GM19043 (cell line): ENCODE results near the gene METAP2.
"Not testable (repeated sequence)": the region's sequence is repeated elsewhere in the genome, so short reads cannot be mapped to it uniquely, and the experiment has no call there.

Source experiments
- ATAC-seq: cut with Tn5 transposase; IDR thresholded peaks from one replicate; pipeline ENCODE4 v1.9.1; 2021; ENCODE audit warnings: low read depth; ENCODE audit not compliant: unreplicated experiment

The METAP2 gene

GRCh38 chr12:95462081-95462480, 11.9 kb upstream of the METAP2 start:
- ATAC-seq = no peak

DNA sequence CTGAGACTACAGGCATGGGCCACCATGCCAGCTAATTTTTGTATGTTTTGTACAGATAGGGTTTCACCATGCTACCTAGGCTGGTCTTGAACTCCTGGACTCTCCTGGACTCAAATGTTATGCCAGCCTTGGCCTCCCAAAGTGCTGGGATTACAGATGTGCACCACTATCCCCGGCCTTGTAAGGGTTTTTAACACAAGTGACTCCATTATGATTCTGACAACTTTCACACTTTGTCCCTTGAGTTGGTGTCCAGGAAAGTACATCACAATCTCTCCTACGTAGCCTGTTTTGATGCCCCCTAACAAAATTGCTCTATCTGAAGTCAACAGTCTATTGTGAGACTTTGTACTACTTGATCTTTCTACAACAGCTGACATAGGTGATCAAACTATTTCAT, 11.4 kb upstream of the METAP2 start:
- no peak for ATAC-seq

- ATAC-seq = no peak
Observed at GRCh38 chr12:95463050-95463449, 10.9 kb upstream of the METAP2 start.

- not testable (repeated sequence) for ATAC-seq
Observed at GRCh38 chr12:95463776-95464175, 10.2 kb upstream of the METAP2 start.

DNA sequence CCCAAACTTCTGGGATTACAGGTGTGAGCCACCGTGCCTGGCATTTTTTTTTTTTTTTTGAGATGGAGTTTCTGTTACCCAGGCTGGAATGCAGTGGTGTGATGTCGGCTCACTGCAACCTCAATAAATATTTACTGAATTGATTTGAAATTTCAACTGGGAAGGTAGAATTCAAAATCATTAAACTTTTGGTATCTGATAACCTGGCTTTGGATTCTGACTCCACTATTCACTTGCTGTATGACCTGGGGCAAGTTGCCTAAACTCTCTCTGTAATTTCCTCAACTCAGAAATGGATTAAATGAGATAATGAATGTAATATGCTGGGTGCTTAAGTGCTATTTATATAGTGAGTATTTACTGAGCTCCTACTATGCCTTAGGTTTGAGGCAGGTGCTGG, 8.7 kb upstream of the METAP2 start:
- ATAC-seq = no peak

GRCh38 chr12:95470300-95470699, 3.7 kb upstream of the METAP2 start:
- no peak for ATAC-seq

DNA sequence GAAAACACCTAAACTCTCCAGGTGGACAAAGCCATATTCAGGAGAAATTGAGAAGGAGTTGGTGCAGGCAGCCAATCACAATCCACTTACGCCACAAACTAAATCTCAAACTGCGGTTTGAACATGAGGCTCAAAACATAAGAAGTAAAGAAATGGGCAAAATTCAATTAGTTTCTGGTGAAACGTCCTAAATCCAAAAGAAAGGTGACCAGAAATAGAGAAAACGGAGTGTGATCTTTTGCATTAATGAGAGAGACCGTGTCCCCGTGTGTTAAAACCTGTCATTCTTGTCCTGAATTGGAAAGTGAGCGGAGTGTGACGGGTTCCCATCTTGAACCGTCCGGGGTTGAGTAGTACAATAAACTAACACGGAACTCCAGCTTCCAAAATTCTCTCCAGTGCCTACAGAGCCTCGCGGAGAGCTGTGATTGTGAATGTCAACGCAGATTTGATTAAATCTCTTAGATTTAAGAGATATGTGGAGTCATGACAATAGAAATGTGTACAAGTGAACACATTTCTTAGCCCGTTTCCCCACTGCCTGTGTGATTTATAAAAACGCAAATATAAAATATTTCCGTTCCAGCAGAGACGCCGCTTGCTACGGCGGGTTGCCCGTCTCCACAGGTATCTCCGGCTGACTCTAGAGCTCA, 595 bp upstream of the METAP2 start:
- ATAC-seq = peak; percentile 32

GRCh38 chr12:95474660-95474958, 657 bp downstream of the METAP2 start:
- ATAC-seq = no peak

DNA sequence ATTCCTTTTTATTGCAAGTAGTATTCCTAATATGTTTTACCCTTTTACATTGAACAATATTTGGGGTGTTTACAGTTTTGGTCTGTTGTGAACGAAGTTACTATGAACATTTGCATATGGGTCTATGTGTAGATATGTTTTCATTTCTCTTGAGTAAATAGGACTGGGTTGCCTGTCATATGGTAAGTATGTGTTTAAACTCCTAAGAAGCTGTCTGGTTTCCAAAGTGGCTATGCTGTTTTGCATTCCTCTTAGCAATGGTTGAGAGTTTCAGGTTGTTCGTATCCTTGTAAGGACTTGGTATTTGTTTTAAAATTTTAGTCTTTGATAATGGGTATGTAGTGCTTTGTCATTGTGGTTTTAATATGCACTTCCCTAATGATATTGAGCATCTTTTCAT, 6.3 kb downstream of the METAP2 start:
- ATAC-seq = no peak

DNA sequence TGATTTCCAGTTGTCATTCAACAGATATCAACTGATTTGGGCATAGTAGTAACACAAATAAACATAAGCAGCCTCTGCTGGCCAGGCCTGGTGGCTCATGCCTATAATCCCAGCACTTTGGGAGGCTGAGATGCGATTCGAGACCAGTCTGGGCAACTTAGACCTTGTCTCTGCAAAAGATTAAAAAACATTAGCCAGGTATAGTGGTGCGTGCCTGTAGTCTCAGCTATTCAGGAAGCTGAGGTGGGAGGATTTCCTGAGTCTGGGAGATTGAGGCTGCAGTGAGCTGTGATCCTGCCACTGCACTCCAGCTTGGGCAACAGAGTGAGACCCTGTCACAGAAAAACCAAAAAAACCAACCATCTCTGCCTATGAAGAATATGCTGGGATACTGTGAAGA, 7.1 kb downstream of the METAP2 start:
- no peak for ATAC-seq

DNA sequence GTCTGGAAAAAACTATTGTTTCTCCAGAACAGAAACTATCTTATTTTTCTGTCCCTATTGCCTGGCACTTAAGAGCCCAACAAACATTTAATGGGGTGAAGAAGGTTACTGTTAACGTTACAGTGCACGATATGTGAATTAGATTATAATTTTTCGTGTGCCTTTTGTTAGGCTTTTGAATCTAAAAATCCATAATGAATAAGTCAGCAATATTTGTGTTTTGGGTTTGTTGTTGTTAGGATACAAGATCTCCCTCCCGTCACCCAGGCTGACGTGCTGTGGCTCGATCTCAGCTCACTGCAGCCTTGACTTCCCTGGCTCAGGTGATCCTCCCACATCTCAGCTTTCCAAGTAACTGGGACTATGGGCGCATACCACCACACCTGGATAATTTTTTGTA, 7.9 kb downstream of the METAP2 start:
- ATAC-seq = no peak

DNA sequence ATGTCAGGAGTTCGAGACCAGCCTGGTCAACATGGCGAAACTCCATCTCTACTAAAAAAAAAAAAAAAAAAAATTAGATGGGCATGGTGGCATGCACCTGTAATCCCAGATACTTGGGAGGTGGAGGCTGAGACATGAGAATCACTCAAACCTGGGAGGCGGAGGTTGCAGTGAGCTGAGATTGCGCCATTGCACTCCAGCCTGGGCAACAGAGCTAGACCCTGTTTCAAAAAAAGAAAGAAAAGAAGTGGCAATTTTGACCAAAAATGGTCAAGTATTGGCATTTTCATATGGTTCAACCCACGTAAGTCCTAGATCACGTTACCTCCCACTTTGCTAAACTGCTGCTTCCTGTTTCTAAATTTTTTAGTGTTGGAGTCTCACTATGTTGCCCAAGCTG, 8.6 kb downstream of the METAP2 start:
- ATAC-seq = not testable (repeated sequence)

- no peak for ATAC-seq
Observed at GRCh38 chr12:95484524-95484923, 10.6 kb downstream of the METAP2 start.

DNA sequence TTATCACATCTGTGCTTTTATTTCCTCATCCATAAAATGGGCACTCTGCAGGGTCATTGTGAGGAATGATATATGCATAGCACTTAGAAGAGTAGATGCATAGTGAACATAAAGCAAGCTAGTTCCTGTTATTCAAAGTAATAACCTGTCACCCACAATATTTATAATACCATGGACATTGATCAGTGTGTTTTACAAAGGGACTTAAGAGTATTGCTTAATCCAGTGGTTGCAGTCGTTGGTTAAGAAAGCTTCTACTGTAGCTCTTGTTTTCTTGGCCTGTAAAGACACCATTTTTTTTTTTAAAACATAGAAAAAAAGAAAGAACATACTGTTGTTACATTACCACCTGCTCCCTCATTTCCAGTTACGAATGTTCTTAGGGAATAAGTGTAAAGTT, 13.1 kb downstream of the METAP2 start:
- no peak for ATAC-seq

- ATAC-seq = no peak
Observed at GRCh38 chr12:95492462-95492861, 18.5 kb downstream of the METAP2 start.

DNA sequence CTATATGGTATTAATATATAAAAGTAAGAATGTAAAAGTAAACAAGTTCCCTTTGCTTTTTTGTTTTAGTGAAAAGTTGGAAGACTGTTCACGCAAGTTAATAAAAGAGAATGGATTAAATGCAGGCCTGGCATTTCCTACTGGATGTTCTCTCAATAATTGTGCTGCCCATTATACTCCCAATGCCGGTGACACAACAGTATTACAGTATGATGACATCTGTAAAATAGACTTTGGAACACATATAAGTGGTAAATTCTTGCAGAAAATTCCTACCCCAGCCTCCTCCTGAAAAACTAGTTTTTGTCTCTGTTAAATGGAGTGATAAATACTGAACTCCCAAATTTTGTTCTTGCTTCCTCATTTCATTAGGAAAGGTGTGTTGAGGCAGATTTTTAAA, 20.9 kb downstream of the METAP2 start:
- no peak for ATAC-seq

DNA sequence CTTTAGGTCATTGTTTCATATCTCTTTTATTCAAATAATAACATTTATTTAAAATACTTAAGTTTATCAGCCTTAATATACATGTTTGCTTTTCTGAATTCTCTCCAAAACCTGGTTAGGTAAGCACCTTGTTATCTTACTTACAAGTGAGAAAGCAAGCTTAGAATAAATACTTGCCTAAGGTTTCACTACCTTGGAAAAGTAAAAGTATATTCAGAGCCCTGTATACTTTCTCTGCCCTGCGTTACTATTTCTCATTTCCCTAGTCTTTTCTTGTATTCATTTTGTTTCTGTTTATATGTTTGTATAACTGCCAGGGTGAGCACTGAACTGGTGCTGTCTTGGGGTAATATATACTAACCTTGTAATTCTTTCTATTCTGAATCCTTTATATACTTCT, 21.5 kb downstream of the METAP2 start:
- ATAC-seq = no peak

DNA sequence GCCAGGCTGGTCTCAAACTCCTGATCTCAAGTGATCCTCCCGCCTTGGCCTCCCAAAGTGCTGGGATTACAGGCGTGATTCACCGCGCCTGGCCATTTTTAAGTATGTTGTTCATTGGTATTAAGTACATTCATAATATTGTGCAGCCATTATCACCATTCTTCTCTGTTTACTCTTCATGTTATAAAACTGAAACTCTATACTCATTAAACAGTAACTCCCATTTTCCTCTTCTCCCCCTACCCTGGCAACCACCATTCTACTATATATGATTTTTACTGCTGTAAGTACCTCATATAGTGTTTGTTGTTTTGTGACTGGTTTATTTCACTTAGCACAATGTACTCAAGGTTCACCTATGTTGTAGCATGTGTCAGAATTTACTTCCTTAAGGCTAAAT, 23.1 kb downstream of the METAP2 start:
- no peak for ATAC-seq

DNA sequence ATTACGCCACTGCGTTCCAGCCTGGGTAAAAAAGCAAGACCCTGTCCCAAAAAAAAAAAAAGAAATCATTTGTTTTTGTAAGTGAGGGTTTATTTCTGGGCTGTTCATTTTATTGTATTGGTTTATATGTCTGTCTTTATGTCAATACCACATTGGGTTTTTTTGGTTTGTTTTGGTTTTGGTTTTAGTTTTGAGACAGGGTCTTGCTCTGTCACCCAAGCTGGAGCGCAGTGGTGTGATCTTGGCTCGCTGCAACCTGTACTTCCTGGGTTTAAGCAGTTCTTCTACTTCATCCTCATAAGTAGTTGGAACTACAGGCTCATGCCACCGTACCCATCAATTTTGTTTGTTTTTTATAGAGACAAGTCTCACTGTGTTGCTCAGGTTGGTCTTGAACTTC, 25.0 kb downstream of the METAP2 start:
- no peak for ATAC-seq

DNA sequence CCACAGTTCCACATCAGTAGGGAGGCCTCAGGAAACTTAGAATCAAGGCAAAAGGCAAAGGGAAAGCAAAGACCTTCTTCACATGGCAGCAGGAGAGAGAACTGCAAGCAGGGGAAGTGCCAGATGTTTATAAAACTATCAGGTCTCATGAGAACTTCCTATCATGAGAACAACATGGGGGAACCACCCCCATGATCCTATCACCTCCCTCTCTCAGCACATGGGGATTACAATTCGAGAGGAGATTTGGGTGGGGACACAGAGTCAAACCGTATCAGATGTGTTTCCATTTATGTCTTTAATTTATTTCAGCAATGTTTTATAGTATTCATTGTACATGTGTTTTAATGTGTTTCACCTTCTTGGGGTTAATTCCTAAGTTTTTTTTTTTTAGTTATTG, 25.8 kb downstream of the METAP2 start:
- no peak for ATAC-seq

- no peak for ATAC-seq
Observed at GRCh38 chr12:95504140-95504539, 30.2 kb downstream of the METAP2 start.

DNA sequence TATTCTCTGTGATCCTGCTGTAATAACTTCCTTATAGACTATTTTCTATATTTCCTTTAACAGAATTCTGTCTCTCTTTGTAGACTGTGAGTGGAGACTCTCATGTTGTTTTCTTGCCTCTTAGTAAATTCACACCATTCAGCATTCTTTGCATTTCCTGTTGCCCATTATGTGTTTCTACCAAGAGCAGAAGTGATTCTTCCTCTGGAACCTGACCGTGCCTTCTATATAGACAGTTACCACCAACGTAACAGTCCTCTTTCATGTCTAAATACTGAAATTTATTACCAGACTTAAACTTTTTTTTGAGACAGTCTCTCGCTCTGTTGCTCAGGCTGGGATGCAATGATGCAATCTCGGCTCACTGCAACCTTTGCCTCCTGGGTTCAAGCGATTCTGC, 31.1 kb downstream of the METAP2 start:
- ATAC-seq = no peak
